ENCODE results near the gene KL. TPM values are rescaled to one million over a fixed set of nuclear protein-coding genes. Genes with fewer than 3 reads are reported as not detected.

The KL gene
- total RNA-seq, 2 experiments from 2014 or later: not detected

DNA sequence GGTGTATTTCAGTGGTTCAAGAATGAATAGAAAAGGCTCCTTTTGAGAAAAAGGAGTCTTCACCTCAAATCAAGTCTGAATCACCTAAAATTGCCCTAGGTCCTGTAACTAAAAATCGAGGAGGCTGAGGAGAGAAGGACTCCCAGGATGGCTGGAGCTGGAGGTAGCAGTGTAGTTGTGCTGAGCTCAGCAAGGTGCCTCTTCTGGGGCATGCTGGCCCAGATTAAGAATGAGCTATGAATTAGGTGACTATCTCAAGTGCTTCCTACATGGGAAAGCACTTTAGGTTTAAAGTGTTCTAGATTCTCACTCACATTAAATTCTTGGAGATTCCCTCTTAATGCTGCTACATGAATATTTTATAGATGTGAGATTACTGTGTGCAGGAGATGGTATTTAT, 28.8 kb upstream of the KL start:
- H3K36me3 Mint-ChIP-seq (ENCODE audit: low read depth): no peaks in the 10 kb centered on the region
- no peaks in the 10 kb centered on the region for H3K36me3 ChIP-seq (ENCODE audit: insufficient read depth, low read length)
- H3K9me3 Mint-ChIP-seq: no peaks in the 10 kb centered on the region
- peaks cover 0 to 5% of the 10 kb centered on the region in 2 experiments for H3K9me3 ChIP-seq (ENCODE audit: control insufficient read depth in 1 of 2, insufficient read depth in 1 of 2, low read length in 2 of 2)
- TF ChIP-seq, protein P1, sequence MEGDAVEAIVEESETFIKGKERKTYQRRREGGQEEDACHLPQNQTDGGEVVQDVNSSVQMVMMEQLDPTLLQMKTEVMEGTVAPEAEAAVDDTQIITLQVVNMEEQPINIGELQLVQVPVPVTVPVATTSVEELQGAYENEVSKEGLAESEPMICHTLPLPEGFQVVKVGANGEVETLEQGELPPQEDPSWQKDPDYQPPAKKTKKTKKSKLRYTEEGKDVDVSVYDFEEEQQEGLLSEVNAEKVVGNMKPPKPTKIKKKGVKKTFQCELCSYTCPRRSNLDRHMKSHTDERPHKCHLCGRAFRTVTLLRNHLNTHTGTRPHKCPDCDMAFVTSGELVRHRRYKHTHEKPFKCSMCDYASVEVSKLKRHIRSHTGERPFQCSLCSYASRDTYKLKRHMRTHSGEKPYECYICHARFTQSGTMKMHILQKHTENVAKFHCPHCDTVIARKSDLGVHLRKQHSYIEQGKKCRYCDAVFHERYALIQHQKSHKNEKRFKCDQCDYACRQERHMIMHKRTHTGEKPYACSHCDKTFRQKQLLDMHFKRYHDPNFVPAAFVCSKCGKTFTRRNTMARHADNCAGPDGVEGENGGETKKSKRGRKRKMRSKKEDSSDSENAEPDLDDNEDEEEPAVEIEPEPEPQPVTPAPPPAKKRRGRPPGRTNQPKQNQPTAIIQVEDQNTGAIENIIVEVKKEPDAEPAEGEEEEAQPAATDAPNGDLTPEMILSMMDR (IDR thresholded peaks at IDR 0.05): no peak
- no peak overlapping the region for H3K4me3 ChIP-seq (ENCODE audit: low read length)
- no peak overlapping the region for H3K4me3 Mint-ChIP-seq
- CTCF ChIA-PET: no interaction called here
- H3K27ac Mint-ChIP-seq: no peak overlapping the region
- H3K27me3 ChIP-seq (ENCODE audit: control insufficient read depth in 1 of 2, insufficient read depth in 2 of 2, low read length in 2 of 2): no peaks in the 10 kb centered on the region
- peaks cover 30% of the 10 kb centered on the region for H3K27me3 Mint-ChIP-seq
- H3K4me1 Mint-ChIP-seq (ENCODE audit: low read depth): no peaks in the 10 kb centered on the region
- H3K27ac ChIP-seq (ENCODE audit: low read depth in 1 of 2, low read length in 2 of 2): no peak overlapping the region
- POLR2A ChIA-PET: no interaction called here
- intact Hi-C loops (cut with DNase I, micrococcal nuclease): no loop called here
- no peak for DNase-seq
- ATAC-seq (ENCODE audit: poor library complexity): no peak
- no peaks in the 10 kb centered on the region for H3K4me1 ChIP-seq (ENCODE audit: insufficient read depth, low read length)

DNA sequence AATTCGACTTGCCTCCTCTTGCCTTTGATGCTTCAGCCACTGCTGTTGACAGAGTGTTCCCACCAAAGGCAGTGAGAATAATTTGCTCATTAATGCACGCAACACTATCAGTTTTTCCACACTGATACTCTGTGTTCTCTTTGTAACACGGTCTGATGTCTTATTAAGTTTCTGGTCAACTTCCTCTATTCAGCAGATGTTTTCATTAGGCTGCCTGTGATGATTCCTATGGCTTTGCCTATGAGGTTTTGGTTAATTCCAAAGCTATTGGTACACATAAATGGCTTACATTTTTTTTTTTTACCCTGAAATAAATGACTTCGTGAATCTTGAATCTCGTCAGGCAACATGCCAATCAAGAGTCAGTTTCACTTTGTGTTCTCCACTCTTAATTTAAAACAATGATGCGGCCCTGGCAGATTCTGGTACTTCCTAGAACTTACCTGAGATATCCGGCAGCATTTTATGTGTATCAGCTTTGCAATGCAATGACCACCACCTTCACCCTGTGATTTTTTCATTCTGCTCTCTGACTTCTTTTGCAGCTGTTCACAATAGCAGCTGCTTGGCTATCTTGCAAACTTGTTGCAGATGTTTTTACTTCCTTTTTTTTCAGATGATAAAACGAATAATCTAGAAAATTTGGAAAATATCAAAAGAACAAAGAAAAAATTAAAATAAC, 27.5 kb upstream of the KL start:
- peaks cover 0 to 5% of the 10 kb centered on the region in 2 experiments for H3K9me3 ChIP-seq (ENCODE audit: control insufficient read depth in 1 of 2, insufficient read depth in 1 of 2, low read length in 2 of 2)
- Mint-ChIP-seq H3K27ac (no peak overlapping the region), H3K9me3 (no peaks in the 10 kb centered on the region), H3K4me1 (ENCODE audit: low read depth) (no peaks in the 10 kb centered on the region), H3K4me3 (no peak overlapping the region), H3K27me3 (peaks cover 30% of the 10 kb centered on the region), H3K36me3 (ENCODE audit: low read depth) (no peaks in the 10 kb centered on the region)
- ChIA-PET CTCF (no interaction called here), POLR2A (no interaction called here)
- ATAC-seq (ENCODE audit: poor library complexity) (no peak), DNase-seq (no peak)
- no peak overlapping the region for H3K27ac ChIP-seq (ENCODE audit: low read depth in 1 of 2, low read length in 2 of 2)
- no peaks in the 10 kb centered on the region for H3K36me3 ChIP-seq (ENCODE audit: insufficient read depth, low read length)
- H3K4me1 ChIP-seq (ENCODE audit: insufficient read depth, low read length): no peaks in the 10 kb centered on the region
- intact Hi-C loops (cut with DNase I, micrococcal nuclease): no loop called here
- no peaks in the 10 kb centered on the region for H3K27me3 ChIP-seq (ENCODE audit: control insufficient read depth in 1 of 2, insufficient read depth in 2 of 2, low read length in 2 of 2)
- TF ChIP-seq, protein P1 (IDR thresholded peaks at IDR 0.05): no peak
- no peak overlapping the region for H3K4me3 ChIP-seq (ENCODE audit: low read length)

DNA sequence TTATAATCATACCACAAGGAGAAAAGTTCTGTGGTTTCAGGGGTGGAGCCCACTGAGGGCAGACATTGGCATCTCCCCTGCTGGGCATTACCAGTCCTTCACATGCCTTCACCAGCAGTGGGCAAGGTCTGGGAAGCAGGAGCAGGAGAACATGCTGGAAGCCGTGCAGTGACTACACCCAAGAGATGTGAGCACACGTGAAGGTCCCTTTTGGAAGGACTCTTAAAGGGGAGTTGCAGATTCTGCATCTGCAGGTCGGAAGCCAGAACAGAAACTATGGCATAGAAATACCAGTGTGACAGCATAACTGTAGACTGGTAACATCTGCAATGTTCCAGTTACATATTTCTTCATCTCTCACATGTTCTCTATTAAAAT, 26.9 kb upstream of the KL start:
- Histone ChIP-seq H3K27me3 (ENCODE audit: control insufficient read depth in 1 of 2, insufficient read depth in 2 of 2, low read length in 2 of 2) (no peaks in the 10 kb centered on the region), H3K9me3 (ENCODE audit: control insufficient read depth in 1 of 2, insufficient read depth in 1 of 2, low read length in 2 of 2) (peaks cover 0 to 5% of the 10 kb centered on the region in 2 experiments), H3K4me1 (ENCODE audit: insufficient read depth, low read length) (no peaks in the 10 kb centered on the region), H3K4me3 (ENCODE audit: low read length) (no peak overlapping the region), H3K27ac (ENCODE audit: low read depth in 1 of 2, low read length in 2 of 2) (no peak overlapping the region), H3K36me3 (ENCODE audit: insufficient read depth, low read length) (no peaks in the 10 kb centered on the region)
- intact Hi-C loops (cut with DNase I, micrococcal nuclease): no loop called here
- Mint-ChIP-seq H3K4me1 (ENCODE audit: low read depth) (no peaks in the 10 kb centered on the region), H3K27me3 (peaks cover 30% of the 10 kb centered on the region), H3K27ac (no peak overlapping the region), H3K9me3 (no peaks in the 10 kb centered on the region), H3K36me3 (ENCODE audit: low read depth) (no peaks in the 10 kb centered on the region), H3K4me3 (no peak overlapping the region)
- ATAC-seq (ENCODE audit: poor library complexity) (no peak), DNase-seq (no peak)
- TF ChIP-seq, protein P1 (IDR thresholded peaks at IDR 0.05): no peak
- CTCF ChIA-PET: no interaction called here
- POLR2A ChIA-PET: no interaction called here
